H1 (cell line): Measurements from ENCODE around the gene MIDN. TPM values are rescaled to one million over a fixed set of nuclear protein-coding genes. Genes with fewer than 3 reads are reported as not detected.

ENCODE experiments used
- CHD7 ChIP-seq: fragments of 300-600 bp; sonication (generic); IDR thresholded peaks from 2 replicates; pipeline ENCODE4 v1.7.1; 2012; ENCODE audit warnings: low read length, moderate library complexity, mild to moderate bottlenecking, inconsistent platforms; ENCODE audit not compliant: insufficient replicate concordance
- KDM5A ChIP-seq: fragments of 200-600 bp; IDR thresholded peaks from 2 replicates; pipeline ENCODE4 v1.7.1; 2012; ENCODE audit warnings: mild to moderate bottlenecking, low read length, inconsistent platforms, mixed read lengths
- NRF1 ChIP-seq: IDR thresholded peaks from 2 replicates; pipeline ENCODE4 v1.6.1; 2011; ENCODE audit warnings: mild to moderate bottlenecking, low read depth, low read length, improper control_type of control experiment
- RBBP5 ChIP-seq: IDR thresholded peaks from 2 replicates; pipeline ENCODE4 v1.7.1; 2012; ENCODE audit warnings: low read depth, mild to moderate bottlenecking, inconsistent platforms, low read length, moderate library complexity, borderline replicate concordance
- SIRT6 ChIP-seq: IDR thresholded peaks from one replicate; pipeline ENCODE4 v1.7.1; 2012; ENCODE audit warnings: low read length, inconsistent platforms
- TAF1 ChIP-seq: IDR thresholded peaks from 2 replicates; pipeline ENCODE4 v1.6.1; 2011; ENCODE audit warnings: mild to moderate bottlenecking, low read depth, low read length
- polyA plus RNA-seq, 7 experiments: library from polyadenylated mRNA; depleted of rRNA in 3 of 7; stranded (reverse) in 5 of 7; unstranded in 2 of 7; fragments of >200 nt in 5 of 7; fragments of 200-250 nt in 2 of 7; gene quantifications; 1 replicate in 5 of 7; 2 replicates in 1 of 7; 4 replicates in 1 of 7; pipeline versions ENCODE4 v1.2.1 to v1.2.3, GENCODE V29; 2011 to 2013; ENCODE audit warnings: missing spikeins in 2 of 7, mixed read lengths in 2 of 7
- total RNA-seq: library from RNA; stranded (reverse); fragmentation: NEBNext Ultra II Directional; extraction: Animal tissue kit (Norgen Biotek cat#: 25700); gene quantifications from 2 replicates; pipeline ENCODE4 v1.2.1, GENCODE V29; 2021
- TF ChIP-seq, protein P1 (sequence below): IDR thresholded peaks from 2 replicates; pipeline ENCODE4 v1.6.1; 2012; ENCODE audit warnings: inconsistent platforms
- TF ChIP-seq, protein P2 (sequence below): IDR thresholded peaks from 2 replicates; pipeline ENCODE4 v1.6.1; 2012; ENCODE audit warnings: low read length, inconsistent platforms

The MIDN gene
- total and polyA plus RNA-seq, 2 of the 8 experiments (the other 6 are each of a cell fraction or from before 2014, with no cell fraction given), result 39.8 to 159 TPM

DNA sequence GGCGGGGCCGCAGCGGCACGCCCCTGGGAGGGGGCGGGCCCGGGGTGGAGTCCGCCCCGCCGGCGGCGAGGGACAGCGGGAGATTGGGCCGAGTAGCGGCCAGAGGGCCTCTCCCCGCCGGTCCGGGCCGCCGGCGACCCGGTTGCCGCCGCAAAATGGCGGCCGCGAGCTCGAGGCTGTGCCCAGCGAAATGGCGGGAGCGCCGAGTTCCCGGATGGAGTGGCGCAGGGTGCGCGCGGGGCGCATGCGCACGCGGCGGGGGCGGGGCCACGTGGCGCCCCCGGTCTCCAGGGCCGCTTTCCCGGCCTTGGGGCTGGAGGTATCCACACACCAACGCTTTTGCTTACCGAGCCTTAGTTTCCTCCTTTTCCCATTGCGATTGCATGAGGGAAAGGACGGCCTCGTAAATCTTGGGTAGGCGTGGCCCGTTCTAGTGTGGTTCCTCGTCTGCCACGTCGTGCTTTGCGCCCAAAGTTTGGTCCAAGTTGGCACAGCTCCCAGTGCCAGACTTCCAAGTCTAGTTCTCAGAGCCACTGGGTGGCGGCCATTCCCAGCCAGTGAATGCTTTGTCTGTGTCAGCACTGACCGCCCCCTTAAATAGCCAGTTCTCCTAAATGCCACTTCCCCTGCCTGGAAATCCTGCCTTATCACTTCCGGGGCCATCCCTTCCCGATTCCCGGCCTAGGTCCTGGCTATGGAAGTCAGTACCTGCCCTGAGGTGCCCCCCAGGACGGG lies 21.3 kb downstream of the MIDN start (continued):
- TF ChIP-seq KDM5A (no peak), SIRT6 (no peak), CHD7 (no peak), RBBP5 (0 out of 2 replicates have a peak, but pooled peaks have one; percentile 32), TAF1 (peak; percentile 86; the same call in 1 of the 2 replicates), NRF1 (peak; percentile 92)
- TF ChIP-seq, protein P1, sequence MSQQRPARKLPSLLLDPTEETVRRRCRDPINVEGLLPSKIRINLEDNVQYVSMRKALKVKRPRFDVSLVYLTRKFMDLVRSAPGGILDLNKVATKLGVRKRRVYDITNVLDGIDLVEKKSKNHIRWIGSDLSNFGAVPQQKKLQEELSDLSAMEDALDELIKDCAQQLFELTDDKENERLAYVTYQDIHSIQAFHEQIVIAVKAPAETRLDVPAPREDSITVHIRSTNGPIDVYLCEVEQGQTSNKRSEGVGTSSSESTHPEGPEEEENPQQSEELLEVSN, result peak; percentile 96
- TF ChIP-seq, protein P2, sequence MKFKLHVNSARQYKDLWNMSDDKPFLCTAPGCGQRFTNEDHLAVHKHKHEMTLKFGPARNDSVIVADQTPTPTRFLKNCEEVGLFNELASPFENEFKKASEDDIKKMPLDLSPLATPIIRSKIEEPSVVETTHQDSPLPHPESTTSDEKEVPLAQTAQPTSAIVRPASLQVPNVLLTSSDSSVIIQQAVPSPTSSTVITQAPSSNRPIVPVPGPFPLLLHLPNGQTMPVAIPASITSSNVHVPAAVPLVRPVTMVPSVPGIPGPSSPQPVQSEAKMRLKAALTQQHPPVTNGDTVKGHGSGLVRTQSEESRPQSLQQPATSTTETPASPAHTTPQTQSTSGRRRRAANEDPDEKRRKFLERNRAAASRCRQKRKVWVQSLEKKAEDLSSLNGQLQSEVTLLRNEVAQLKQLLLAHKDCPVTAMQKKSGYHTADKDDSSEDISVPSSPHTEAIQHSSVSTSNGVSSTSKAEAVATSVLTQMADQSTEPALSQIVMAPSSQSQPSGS, result peak; percentile 37; the same call in 1 of the 2 replicates
